ENCODE measurements around the gene SLC9A9. TPM values are rescaled to one million over a fixed set of nuclear protein-coding genes. Genes with fewer than 3 reads are reported as not detected.
A peak's percentile ranks its signal among the peaks of the same experiment; 100 is the strongest.
"Not testable (repeated sequence)": the region's sequence is repeated elsewhere in the genome, so short reads cannot be mapped to it uniquely, and the experiment has no call there.

SLC9A9 gene
- total and polyA plus RNA-seq, 2 donors = 20.5 to 21.2 TPM

DNA sequence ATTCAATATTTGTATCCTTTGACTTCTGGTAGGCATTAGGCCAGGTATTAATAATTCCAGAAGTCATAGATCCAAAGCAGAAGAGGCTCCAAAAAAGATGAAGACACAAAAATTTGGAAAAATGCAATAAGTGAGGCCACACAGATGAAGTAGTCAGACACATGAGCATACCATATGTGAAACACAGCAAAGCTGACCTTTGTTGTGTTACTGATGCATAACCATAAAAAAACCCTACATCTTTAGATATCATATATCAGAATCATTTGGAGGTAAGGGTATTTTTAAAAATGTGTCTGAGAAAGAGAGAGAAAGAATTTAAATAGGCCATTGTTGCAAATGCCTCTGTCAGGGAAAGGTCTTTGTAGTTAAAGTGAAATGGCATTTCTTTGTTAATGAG is 314.9 kb downstream of the SLC9A9 start:
- no peaks in the 10 kb centered on the region for H3K9me3 ChIP-seq (ENCODE audit: control insufficient read depth in 2 of 2, insufficient read depth in 1 of 2, low read length in 1 of 2)
- H3K36me3 ChIP-seq (ENCODE audit: control insufficient read depth in 2 of 2, insufficient read depth in 2 of 2, low read length in 1 of 2) = no peaks in the 10 kb centered on the region
- no peak overlapping the region for H3K4me3 ChIP-seq (ENCODE audit: low read length in 2 of 2)
- H3K27me3 ChIP-seq (ENCODE audit: control insufficient read depth in 2 of 2, insufficient read depth in 1 of 2, low read length in 1 of 2) = no peaks in the 10 kb centered on the region
- H3K4me1 ChIP-seq (ENCODE audit: control insufficient read depth in 2 of 2, insufficient read depth in 2 of 2, low read length in 2 of 2) = peaks cover 0 to 13% of the 10 kb centered on the region in 2 donors
- no peak for DNase-seq (ENCODE audit: low read depth in 6 of 9, low spot score in 9 of 9)
- H3K27ac ChIP-seq (ENCODE audit: low read depth in 1 of 2, low read length in 1 of 2) = no peak overlapping the region

DNA sequence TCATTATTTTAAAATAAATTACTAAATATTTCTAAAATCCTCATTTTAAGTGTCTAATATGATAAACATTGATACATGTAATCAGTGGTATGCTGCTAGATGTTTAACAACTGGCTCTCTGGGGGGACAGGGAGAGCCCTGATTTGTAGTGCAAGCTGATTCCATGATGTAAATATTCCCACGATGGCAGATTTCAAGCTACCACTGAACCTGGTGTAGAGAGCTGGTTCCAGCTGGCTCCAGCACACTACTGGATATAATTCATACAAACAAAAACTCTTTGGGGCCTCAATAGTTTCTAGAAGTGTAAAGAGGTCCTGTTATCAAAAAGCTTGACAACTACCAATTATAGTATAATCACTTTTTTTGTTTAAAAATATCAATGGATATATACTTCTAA is 316.2 kb downstream of the SLC9A9 start:
- Histone ChIP-seq H3K27me3 (ENCODE audit: control insufficient read depth in 2 of 2, insufficient read depth in 1 of 2, low read length in 1 of 2) (no peaks in the 10 kb centered on the region), H3K36me3 (ENCODE audit: control insufficient read depth in 2 of 2, insufficient read depth in 2 of 2, low read length in 1 of 2) (no peaks in the 10 kb centered on the region), H3K4me1 (ENCODE audit: control insufficient read depth in 2 of 2, insufficient read depth in 2 of 2, low read length in 2 of 2) (peaks cover 0 to 7% of the 10 kb centered on the region in 2 donors), H3K27ac (ENCODE audit: low read depth in 1 of 2, low read length in 1 of 2) (no peak overlapping the region), H3K9me3 (ENCODE audit: control insufficient read depth in 2 of 2, insufficient read depth in 1 of 2, low read length in 1 of 2) (no peaks in the 10 kb centered on the region), H3K4me3 (ENCODE audit: low read length in 2 of 2) (no peak overlapping the region)
- 99% methylated on average over 1 of the region's 1 CpG for WGBS
- DNase-seq (ENCODE audit: low read depth in 6 of 9, low spot score in 9 of 9) = no peak

DNA sequence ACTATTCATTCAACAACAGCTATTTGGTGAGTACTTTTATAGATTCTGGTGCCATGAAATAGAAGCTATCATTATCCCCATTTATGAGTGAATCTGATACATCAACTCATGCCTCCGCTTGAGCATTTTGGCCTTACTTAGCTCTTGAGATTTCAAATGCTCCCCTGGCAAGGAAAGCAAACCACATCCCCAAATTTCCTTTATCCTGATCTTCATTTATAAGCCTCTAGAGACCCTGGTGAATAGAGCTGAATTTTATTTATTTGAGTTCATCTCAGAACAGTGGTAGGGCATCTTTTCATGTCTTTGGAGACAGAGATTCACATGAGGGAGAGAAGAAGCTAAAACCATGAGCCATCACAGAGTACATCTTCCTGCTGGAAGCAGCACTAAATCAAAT is 317.2 kb downstream of the SLC9A9 start:
- H3K36me3 ChIP-seq (ENCODE audit: control insufficient read depth in 2 of 2, insufficient read depth in 2 of 2, low read length in 1 of 2) = no peaks in the 10 kb centered on the region
- no peak overlapping the region for H3K4me3 ChIP-seq (ENCODE audit: low read length in 2 of 2)
- 94% methylated on average over 1 of the region's 1 CpG for whole genome bisulfite sequencing
- H3K27ac ChIP-seq (ENCODE audit: low read depth in 1 of 2, low read length in 1 of 2) = no peak overlapping the region
- peaks cover 0 to 6% of the 10 kb centered on the region in 2 donors for H3K4me1 ChIP-seq (ENCODE audit: control insufficient read depth in 2 of 2, insufficient read depth in 2 of 2, low read length in 2 of 2)
- H3K27me3 ChIP-seq (ENCODE audit: control insufficient read depth in 2 of 2, insufficient read depth in 1 of 2, low read length in 1 of 2) = no peaks in the 10 kb centered on the region
- no peaks in the 10 kb centered on the region for H3K9me3 ChIP-seq (ENCODE audit: control insufficient read depth in 2 of 2, insufficient read depth in 1 of 2, low read length in 1 of 2)
- DNase-seq (ENCODE audit: low read depth in 6 of 9, low spot score in 9 of 9) = no peak

DNA sequence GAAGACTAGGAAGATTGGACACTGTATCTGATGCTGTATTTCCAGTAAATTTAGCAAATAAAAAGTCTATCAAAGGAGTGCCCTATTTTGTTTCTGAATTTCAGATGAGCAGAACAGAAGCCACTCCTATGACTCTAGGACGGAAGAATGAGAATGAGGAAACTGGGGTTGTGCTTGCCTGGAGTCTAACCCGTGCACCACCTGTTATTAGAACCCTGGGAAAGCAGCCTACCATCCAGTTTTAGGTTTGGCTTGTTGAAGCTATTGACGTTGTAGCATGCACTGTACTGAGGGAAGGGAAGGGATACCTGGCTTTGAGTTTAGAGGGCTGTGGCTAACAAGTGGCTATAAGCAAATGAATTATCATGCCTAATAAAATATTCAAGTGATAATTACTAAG is 318.5 kb downstream of the SLC9A9 start:
- WGBS = 58% methylated on average over 3 of the region's 3 CpGs

DNA sequence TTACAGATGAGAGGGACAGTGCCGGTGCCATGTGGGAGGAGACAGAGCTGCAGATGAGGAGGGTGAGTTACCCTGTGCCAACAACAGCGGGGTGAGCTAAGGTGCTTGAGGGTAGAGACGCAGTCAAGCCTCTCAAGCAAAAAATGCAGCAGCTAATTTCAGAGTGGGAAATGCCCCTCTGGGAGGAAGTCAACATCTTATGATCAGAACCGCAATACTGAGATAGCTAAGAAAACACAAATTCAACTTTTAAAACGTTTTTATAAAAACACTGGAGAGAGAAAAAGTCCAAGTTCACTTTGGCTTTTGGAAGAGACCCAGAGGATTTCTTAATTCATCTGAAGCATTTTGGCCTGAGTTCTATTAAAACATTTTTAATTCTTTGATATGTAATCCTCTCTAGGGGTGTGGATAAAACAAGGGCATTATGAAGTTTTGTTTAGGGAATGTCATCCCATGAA is 319.2 kb downstream of the SLC9A9 start:
- 23% methylated on average over 5 of the region's 5 CpGs for WGBS

More for the DNA sequence above, 318.5 kb downstream of the SLC9A9 start:
- Histone ChIP-seq H3K27ac (ENCODE audit: low read depth in 1 of 2, low read length in 1 of 2) (no peak overlapping the region), H3K36me3 (ENCODE audit: control insufficient read depth in 2 of 2, insufficient read depth in 2 of 2, low read length in 1 of 2) (no peaks in the 10 kb centered on the region), H3K9me3 (ENCODE audit: control insufficient read depth in 2 of 2, insufficient read depth in 1 of 2, low read length in 1 of 2) (no peaks in the 10 kb centered on the region), H3K27me3 (ENCODE audit: control insufficient read depth in 2 of 2, insufficient read depth in 1 of 2, low read length in 1 of 2) (no peaks in the 10 kb centered on the region), H3K4me1 (ENCODE audit: control insufficient read depth in 2 of 2, insufficient read depth in 2 of 2, low read length in 2 of 2) (peaks cover 0 to 8% of the 10 kb centered on the region in 2 donors), H3K4me3 (ENCODE audit: low read length in 2 of 2) (no peak overlapping the region)
- DNase-seq (ENCODE audit: low read depth in 6 of 9, low spot score in 9 of 9) = no peak

DNA sequence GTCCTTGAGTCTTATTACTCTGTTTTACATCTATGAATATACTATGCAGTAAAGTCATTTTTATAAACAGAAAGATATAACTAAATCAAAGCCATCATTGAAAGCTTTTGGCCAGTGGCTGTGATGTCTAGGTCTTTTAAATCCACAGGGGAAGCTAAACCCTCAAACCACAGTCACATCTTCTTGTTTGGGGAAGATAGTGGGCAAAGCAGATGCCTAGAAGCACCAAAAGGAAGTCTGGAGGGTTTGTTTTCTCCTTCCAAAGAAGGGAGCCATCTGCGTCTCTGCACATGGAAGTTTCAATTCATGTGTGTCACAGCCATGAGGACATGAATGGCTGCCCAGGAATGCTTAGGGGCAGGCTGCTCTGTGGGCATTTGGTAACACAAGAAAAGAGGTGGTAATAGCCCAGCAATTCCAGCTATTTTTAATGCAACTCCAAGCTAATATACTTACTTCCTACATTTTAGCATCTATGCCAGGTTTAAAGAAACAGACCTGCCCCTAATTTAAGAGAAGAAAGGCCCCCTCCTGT is 322.2 kb downstream of the SLC9A9 start:
- H3K4me1 ChIP-seq (ENCODE audit: control insufficient read depth in 2 of 2, insufficient read depth in 2 of 2, low read length in 2 of 2) = peaks cover 0 to 8% of the 10 kb centered on the region in 2 donors
- no peaks in the 10 kb centered on the region for H3K27me3 ChIP-seq (ENCODE audit: control insufficient read depth in 2 of 2, insufficient read depth in 1 of 2, low read length in 1 of 2)
- no peak overlapping the region for H3K27ac ChIP-seq (ENCODE audit: low read depth in 1 of 2, low read length in 1 of 2)
- no peaks in the 10 kb centered on the region for H3K36me3 ChIP-seq (ENCODE audit: control insufficient read depth in 2 of 2, insufficient read depth in 2 of 2, low read length in 1 of 2)
- H3K4me3 ChIP-seq (ENCODE audit: low read length in 2 of 2) = no peak overlapping the region
- DNase-seq (ENCODE audit: low read depth in 6 of 9, low spot score in 9 of 9) = no peak
- no peaks in the 10 kb centered on the region for H3K9me3 ChIP-seq (ENCODE audit: control insufficient read depth in 2 of 2, insufficient read depth in 1 of 2, low read length in 1 of 2)
- WGBS = 27% methylated on average over 1 of the region's 1 CpG

More for the DNA sequence above, 319.2 kb downstream of the SLC9A9 start:
- no peak overlapping the region for H3K4me3 ChIP-seq (ENCODE audit: low read length in 2 of 2)
- H3K4me1 ChIP-seq (ENCODE audit: control insufficient read depth in 2 of 2, insufficient read depth in 2 of 2, low read length in 2 of 2) = peaks cover 0 to 8% of the 10 kb centered on the region in 2 donors
- no peaks in the 10 kb centered on the region for H3K36me3 ChIP-seq (ENCODE audit: control insufficient read depth in 2 of 2, insufficient read depth in 2 of 2, low read length in 1 of 2)
- no peaks in the 10 kb centered on the region for H3K9me3 ChIP-seq (ENCODE audit: control insufficient read depth in 2 of 2, insufficient read depth in 1 of 2, low read length in 1 of 2)
- no peaks in the 10 kb centered on the region for H3K27me3 ChIP-seq (ENCODE audit: control insufficient read depth in 2 of 2, insufficient read depth in 1 of 2, low read length in 1 of 2)
- H3K27ac ChIP-seq (ENCODE audit: low read depth in 1 of 2, low read length in 1 of 2) = no peak overlapping the region
- peak in 4 of 9 donors; percentile 4 to 40 (median 18) for DNase-seq (ENCODE audit: low read depth in 6 of 9, low spot score in 9 of 9)

DNA sequence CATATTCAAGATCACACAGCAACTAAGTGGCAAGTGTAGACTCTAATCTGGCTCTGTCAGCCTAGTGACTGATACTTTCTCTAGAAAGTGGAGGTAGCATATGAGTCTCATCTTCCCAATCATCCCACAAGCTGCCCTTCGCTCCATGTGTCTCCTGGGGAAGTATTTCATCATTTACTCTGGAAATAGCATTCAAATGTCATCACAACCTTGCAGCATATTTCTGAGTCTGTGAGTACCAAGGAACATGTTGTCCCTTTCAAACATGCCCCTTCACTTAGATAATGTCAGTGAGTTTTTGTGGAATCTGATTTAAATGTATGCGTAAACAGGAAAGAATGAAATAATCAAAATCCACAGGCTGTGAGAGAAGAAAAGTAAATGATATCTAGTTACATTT is 322.9 kb downstream of the SLC9A9 start:
- H3K4me3 ChIP-seq (ENCODE audit: low read length in 2 of 2) = no peak overlapping the region
- no peak overlapping the region for H3K27ac ChIP-seq (ENCODE audit: low read depth in 1 of 2, low read length in 1 of 2)

DNA sequence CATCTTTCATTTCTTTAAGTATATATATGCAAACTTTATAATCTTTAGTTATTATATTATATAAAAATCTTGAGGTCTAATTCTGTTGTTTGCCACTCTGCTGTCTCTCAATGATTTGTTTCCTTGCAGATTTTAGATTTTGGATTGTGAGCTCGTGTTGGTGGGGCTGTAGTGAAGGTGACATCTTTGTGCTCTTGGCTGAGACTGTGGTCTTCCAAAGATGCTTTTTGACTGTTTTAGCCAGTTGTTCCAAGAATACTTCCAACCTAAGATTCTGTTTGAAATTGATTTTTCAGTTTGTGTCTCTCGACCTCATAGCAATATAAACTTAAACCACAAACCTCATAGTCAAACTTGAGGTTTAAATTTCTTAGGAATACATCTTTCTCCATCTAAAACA is 326.5 kb downstream of the SLC9A9 start:
- Histone ChIP-seq H3K27ac (ENCODE audit: low read depth in 1 of 2, low read length in 1 of 2) (no peak overlapping the region), H3K4me3 (ENCODE audit: low read length in 2 of 2) (no peak overlapping the region), H3K36me3 (ENCODE audit: control insufficient read depth in 2 of 2, insufficient read depth in 2 of 2, low read length in 1 of 2) (no peaks in the 10 kb centered on the region), H3K27me3 (ENCODE audit: control insufficient read depth in 2 of 2, insufficient read depth in 1 of 2, low read length in 1 of 2) (no peaks in the 10 kb centered on the region), H3K9me3 (ENCODE audit: control insufficient read depth in 2 of 2, insufficient read depth in 1 of 2, low read length in 1 of 2) (no peaks in the 10 kb centered on the region), H3K4me1 (ENCODE audit: control insufficient read depth in 2 of 2, insufficient read depth in 2 of 2, low read length in 2 of 2) (peaks cover 0 to 5% of the 10 kb centered on the region in 2 donors)
- 22% methylated on average over 2 of the region's 2 CpGs for WGBS
- DNase-seq (ENCODE audit: low read depth in 6 of 9, low spot score in 9 of 9) = no peak

More for the DNA sequence above, 322.9 kb downstream of the SLC9A9 start:
- no peak for DNase-seq (ENCODE audit: low read depth in 6 of 9, low spot score in 9 of 9)
- Histone ChIP-seq H3K9me3 (ENCODE audit: control insufficient read depth in 2 of 2, insufficient read depth in 1 of 2, low read length in 1 of 2) (no peaks in the 10 kb centered on the region), H3K4me1 (ENCODE audit: control insufficient read depth in 2 of 2, insufficient read depth in 2 of 2, low read length in 2 of 2) (peaks cover 0 to 8% of the 10 kb centered on the region in 2 donors), H3K27me3 (ENCODE audit: control insufficient read depth in 2 of 2, insufficient read depth in 1 of 2, low read length in 1 of 2) (no peaks in the 10 kb centered on the region), H3K36me3 (ENCODE audit: control insufficient read depth in 2 of 2, insufficient read depth in 2 of 2, low read length in 1 of 2) (no peaks in the 10 kb centered on the region)
- WGBS = 96% methylated on average over 2 of the region's 2 CpGs

DNA sequence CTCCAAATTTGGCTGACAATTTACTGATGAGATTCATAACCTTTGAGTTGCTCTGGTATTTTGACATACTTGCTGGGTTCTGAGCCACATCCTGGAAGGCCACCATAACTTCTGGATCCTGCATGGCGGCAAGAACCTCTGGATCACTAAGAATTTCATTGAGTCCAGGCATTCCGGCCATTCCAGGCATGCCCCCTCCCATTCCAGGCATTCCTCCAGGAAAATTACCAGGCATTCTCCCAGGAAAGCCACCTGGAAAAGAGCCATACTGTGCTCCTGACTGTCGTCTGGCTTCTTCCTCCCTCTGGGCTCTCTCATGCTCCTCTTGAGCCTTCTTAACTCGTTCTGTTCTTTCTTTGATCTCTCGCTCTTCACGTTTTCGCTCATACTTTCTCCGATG is 331.1 kb downstream of the SLC9A9 start:
- H3K4me3 ChIP-seq (ENCODE audit: low read length in 2 of 2); H3K36me3 ChIP-seq (ENCODE audit: control insufficient read depth in 2 of 2, insufficient read depth in 2 of 2, low read length in 1 of 2); H3K4me1 ChIP-seq (ENCODE audit: control insufficient read depth in 2 of 2, insufficient read depth in 2 of 2, low read length in 2 of 2); H3K9me3 ChIP-seq (ENCODE audit: control insufficient read depth in 2 of 2, insufficient read depth in 1 of 2, low read length in 1 of 2); H3K27me3 ChIP-seq (ENCODE audit: control insufficient read depth in 2 of 2, insufficient read depth in 1 of 2, low read length in 1 of 2); DNase-seq (ENCODE audit: low read depth in 6 of 9, low spot score in 9 of 9); H3K27ac ChIP-seq (ENCODE audit: low read depth in 1 of 2, low read length in 1 of 2): not testable (repeated sequence)
- 98% methylated on average over 8 of the region's 8 CpGs for WGBS
